CD8-positive, alpha-beta memory T cell (primary cell): ENCODE results near the gene RBM17. TPM values are rescaled to one million over a fixed set of nuclear protein-coding genes. Genes with fewer than 3 reads are reported as not detected.

ENCODE experiments used
- CTCF ChIA-PET: fragments of 350-600 bp; sonication (Branson Sonifier 250); formaldehyde crosslinking; loops from one replicate; lab custom pipeline; 2021; ENCODE audit warnings: antibody characterized with exemption; lab: Charles Lee
- POLR2A ChIA-PET: fragments of 350-600 bp; sonication (Branson Sonifier 250); formaldehyde crosslinking; loops from one replicate; lab custom pipeline; 2021; ENCODE audit warnings: antibody characterized with exemption; lab: Charles Lee
- DNase-seq, 5 donors: peaks; one replicate each; pipeline versions ENCODE4 v3.0.0 to v3.0.0-alpha.2; 2020 to 2022; ENCODE audit warnings: mixed read lengths in 1 of 5
- H3K27ac ChIP-seq: one replicate; pipeline ENCODE4 v1.7.0; 2013; ENCODE audit warnings: low read depth, mild to moderate bottlenecking, low read length, moderate library complexity
- H3K27me3 ChIP-seq: 2 replicates; pipeline ENCODE4 v1.7.0; 2013; ENCODE audit warnings: low read length, mild to moderate bottlenecking; ENCODE audit not compliant: insufficient read depth, poor library complexity, severe bottlenecking
- H3K36me3 ChIP-seq: 2 replicates; pipeline ENCODE4 v1.7.0; 2013; ENCODE audit warnings: mild to moderate bottlenecking, low read length, moderate library complexity; ENCODE audit not compliant: insufficient read depth
- H3K4me1 ChIP-seq: 2 replicates; pipeline ENCODE4 v1.7.0; 2013; ENCODE audit warnings: mild to moderate bottlenecking, low read length, moderate library complexity; ENCODE audit not compliant: insufficient read depth
- H3K4me3 ChIP-seq: 2 replicates; pipeline ENCODE4 v1.7.0; 2013; ENCODE audit warnings: mild to moderate bottlenecking, low read length
- H3K9me3 ChIP-seq: 2 replicates; pipeline ENCODE4 v1.7.0; 2013; ENCODE audit warnings: mild to moderate bottlenecking, low read length
- H3K27ac Mint-ChIP-seq, 8 donors: one replicate each; pipeline ENCODE4 v1.8.0; 2020 to 2021; ENCODE audit warnings: mixed read lengths in 8 of 8, mild to moderate bottlenecking in 6 of 8, inconsistent platforms in 3 of 8, moderate library complexity in 3 of 8
- H3K27me3 Mint-ChIP-seq, 2 donors: one replicate each; pipeline ENCODE4 v1.8.0; 2020 to 2021; ENCODE audit warnings: mixed read lengths in 2 of 2, mild to moderate bottlenecking in 1 of 2, moderate library complexity in 1 of 2
- H3K36me3 Mint-ChIP-seq, 3 donors: one replicate each; pipeline ENCODE4 v1.8.0; 2020 to 2021; ENCODE audit warnings: mixed read lengths in 3 of 3, inconsistent platforms in 1 of 3, mild to moderate bottlenecking in 1 of 3
- H3K4me1 Mint-ChIP-seq, 3 donors: one replicate each; pipeline ENCODE4 v1.8.0; 2020 to 2021; ENCODE audit warnings: mixed read lengths in 3 of 3, inconsistent platforms in 1 of 3, mild to moderate bottlenecking in 1 of 3
- H3K4me3 Mint-ChIP-seq, 7 donors: one replicate each; pipeline ENCODE4 v1.8.0; 2020 to 2021; ENCODE audit warnings: mixed read lengths in 7 of 7, mild to moderate bottlenecking in 6 of 7, moderate library complexity in 4 of 7, inconsistent platforms in 2 of 7
- H3K9me3 Mint-ChIP-seq, 5 donors: one replicate each; pipeline ENCODE4 v1.8.0; 2020 to 2022; ENCODE audit warnings: mixed read lengths in 5 of 5, mild to moderate bottlenecking in 3 of 5, moderate library complexity in 2 of 5, inconsistent platforms in 1 of 5
- polyA plus RNA-seq: library from polyadenylated mRNA; unstranded; fragments of 300-500 nt; fragmentation: Illumina TruSeq; gene quantifications from one replicate; pipeline ENCODE4 v1.2.3, GENCODE V29; 2021
- total RNA-seq, 2 experiments: library from RNA; stranded (reverse); gene quantifications; one replicate each; pipeline ENCODE4 v1.2.3, GENCODE V29; 2021

Gene RBM17
- total and polyA plus RNA-seq, 3 experiments from 2014 or later: 91.8 to 282 (median 269) TPM

DNA sequence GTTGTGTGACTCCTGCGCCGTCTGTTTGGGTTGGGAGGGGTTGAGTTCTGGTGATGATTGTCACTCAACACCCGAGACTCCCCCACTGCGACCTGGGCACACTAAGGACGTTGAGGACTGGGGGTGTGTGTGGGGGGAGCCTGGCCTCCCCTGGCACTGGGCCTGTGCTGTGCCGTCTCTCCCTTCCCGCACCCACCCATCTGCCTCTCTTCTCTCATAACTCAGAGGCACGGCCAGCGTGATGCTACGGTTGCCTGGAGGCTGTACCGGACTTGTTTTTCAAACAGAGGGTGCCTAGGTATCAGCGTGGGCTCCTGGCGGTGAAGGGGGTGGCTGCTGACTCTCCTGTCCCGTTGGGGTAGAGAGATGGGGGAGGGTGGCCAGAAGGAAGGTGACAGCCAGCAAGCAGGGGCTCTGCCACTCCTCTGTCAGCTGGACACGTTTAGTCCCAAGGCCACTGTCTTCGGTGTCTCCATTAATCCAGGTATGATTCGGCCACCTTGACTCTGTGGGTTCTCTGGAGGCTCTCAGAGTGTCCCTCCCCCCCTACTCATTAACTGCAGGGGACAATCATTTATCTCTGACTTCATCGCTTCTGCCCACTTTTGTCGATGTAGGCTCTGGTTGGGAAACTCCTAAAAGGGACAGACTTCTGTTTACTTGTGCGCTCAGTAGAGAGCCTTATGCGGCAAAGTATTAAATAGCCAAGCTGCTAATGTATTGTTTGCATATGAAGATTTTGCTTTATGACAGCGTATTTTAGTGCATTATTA is 57.4 kb downstream of the RBM17 start:
- peaks cover 42% of the 10 kb centered on the region for H3K4me1 ChIP-seq
- CTCF ChIA-PET: interaction anchor here (0.9 to 6.2 kb wide), 4 partner anchors 8 to 257 kb away, joined by 3 to 34 read pairs (median 7); partner anchors contain the start of gene PFKFB3
- Mint-ChIP-seq H3K36me3 (peaks cover 0 to 5% (median 2%) of the 10 kb centered on the region in 3 donors), H3K27me3 (peaks cover 0 to 4% of the 10 kb centered on the region in 2 donors), H3K27ac (peak overlapping the region in 7 of 8 donors; percentile 41 to 95 (median 78)), H3K4me3 (peak overlapping the region; percentile 73 to 92 (median 83)), H3K4me1 (peaks cover 55 to 65% (median 55%) of the 10 kb centered on the region in 3 donors), H3K9me3 (no peaks in the 10 kb centered on the region)
- POLR2A ChIA-PET: interaction anchor here (0.5 kb wide), 1 partner anchor 59 kb away, joined by 3 read pairs; no protein-coding TSS in a partner anchor
- no peaks in the 10 kb centered on the region for H3K9me3 ChIP-seq
- peak in 1 of 5 donors; percentile 46 for DNase-seq
- no peaks in the 10 kb centered on the region for H3K27me3 ChIP-seq
- no peaks in the 10 kb centered on the region for H3K36me3 ChIP-seq
- no peak overlapping the region for H3K27ac ChIP-seq
- peak overlapping the region; percentile 74 for H3K4me3 ChIP-seq

GRCh38 chr10:6146921-6147320 is 58.1 kb downstream of the RBM17 start:
- Histone ChIP-seq H3K27me3 (no peaks in the 10 kb centered on the region), H3K4me3 (no peak overlapping the region), H3K27ac (no peak overlapping the region), H3K4me1 (peaks cover 44% of the 10 kb centered on the region), H3K9me3 (no peaks in the 10 kb centered on the region), H3K36me3 (no peaks in the 10 kb centered on the region)
- peak overlapping the region; percentile 73 to 92 (median 83) for H3K4me3 Mint-ChIP-seq
- peak in 1 of 5 donors; percentile 44 for DNase-seq
- H3K4me1 Mint-ChIP-seq: peaks cover 52 to 65% (median 53%) of the 10 kb centered on the region in 3 donors
- H3K36me3 Mint-ChIP-seq: peaks cover 0 to 5% (median 0%) of the 10 kb centered on the region in 3 donors
- H3K27me3 Mint-ChIP-seq: no peaks in the 10 kb centered on the region
- CTCF ChIA-PET: interaction anchor here (0.9 to 6.2 kb wide), 5 partner anchors 9 to 56 kb away, joined by 3 to 34 read pairs (median 4); partner anchors contain the start of gene PFKFB3
- H3K27ac Mint-ChIP-seq: peak overlapping the region in 4 of 8 donors; percentile 33 to 83 (median 66)
- H3K9me3 Mint-ChIP-seq: no peaks in the 10 kb centered on the region
- POLR2A ChIA-PET: interaction anchor here (0.5 kb wide), 1 partner anchor 59 kb away, joined by 3 read pairs; no protein-coding TSS in a partner anchor

GRCh38 chr10:6148251-6148701 is 59.4 kb downstream of the RBM17 start:
- ChIA-PET CTCF (interaction anchor here (0.9 to 6.2 kb wide), 8 partner anchors 10 to 62 kb away, joined by 3 to 34 read pairs (median 4); partner anchors contain the start of gene PFKFB3), POLR2A (interaction anchor here (0.9 kb wide), 1 partner anchor 10 kb away, joined by 3 read pairs; no protein-coding TSS in a partner anchor)
- Histone ChIP-seq H3K27me3 (no peaks in the 10 kb centered on the region), H3K4me3 (no peak overlapping the region), H3K4me1 (peaks cover 39% of the 10 kb centered on the region), H3K27ac (no peak overlapping the region), H3K36me3 (no peaks in the 10 kb centered on the region), H3K9me3 (no peaks in the 10 kb centered on the region)
- DNase-seq: peak in 1 of 5 donors; percentile 44
- Mint-ChIP-seq H3K9me3 (no peaks in the 10 kb centered on the region), H3K4me1 (peaks cover 49 to 67% (median 50%) of the 10 kb centered on the region in 3 donors), H3K27ac (peak overlapping the region in 7 of 8 donors; percentile 5 to 78 (median 55)), H3K27me3 (no peaks in the 10 kb centered on the region), H3K4me3 (peak overlapping the region in 4 of 7 donors; percentile 2 to 50 (median 26)), H3K36me3 (peaks cover 0 to 6% (median 2%) of the 10 kb centered on the region in 3 donors)

GRCh38 chr10:6148908-6149307 is 60.1 kb downstream of the RBM17 start:
- Mint-ChIP-seq H3K4me3 (peak overlapping the region in 1 of 7 donors; percentile 50), H3K27ac (peak overlapping the region in 6 of 8 donors; percentile 5 to 68 (median 35))

GRCh38 chr10:6151087-6151977 is 62.5 kb downstream of the RBM17 start:
- Mint-ChIP-seq H3K27ac (peak overlapping the region in 7 of 8 donors; percentile 13 to 89 (median 73)), H3K36me3 (peaks cover 0 to 7% (median 5%) of the 10 kb centered on the region in 3 donors), H3K9me3 (no peaks in the 10 kb centered on the region), H3K4me1 (peaks cover 43 to 60% (median 44%) of the 10 kb centered on the region in 3 donors), H3K27me3 (no peaks in the 10 kb centered on the region), H3K4me3 (peak overlapping the region in 6 of 7 donors; percentile 43 to 75 (median 48))
- Histone ChIP-seq H3K27ac (no peak overlapping the region), H3K36me3 (no peaks in the 10 kb centered on the region), H3K4me1 (peaks cover 25% of the 10 kb centered on the region), H3K9me3 (no peaks in the 10 kb centered on the region), H3K4me3 (peak overlapping the region; percentile 34), H3K27me3 (no peaks in the 10 kb centered on the region)
- ChIA-PET CTCF (interaction anchor here (0.8 to 6.2 kb wide), 14 partner anchors 9 to 255 kb away, joined by 3 to 34 read pairs (median 6); partner anchors contain the start of gene PFKFB3), POLR2A (no interaction called here)
- DNase-seq: peak in 4 of 5 donors; percentile 26 to 59 (median 50)

More at GRCh38 chr10:6148908-6149307, 60.1 kb downstream of the RBM17 start:
- Histone ChIP-seq H3K27ac (no peak overlapping the region), H3K4me3 (no peak overlapping the region), H3K36me3 (no peaks in the 10 kb centered on the region), H3K27me3 (no peaks in the 10 kb centered on the region), H3K9me3 (no peaks in the 10 kb centered on the region), H3K4me1 (peaks cover 38% of the 10 kb centered on the region)
- Mint-ChIP-seq H3K27me3 (no peaks in the 10 kb centered on the region), H3K36me3 (peaks cover 0 to 6% (median 3%) of the 10 kb centered on the region in 3 donors), H3K9me3 (no peaks in the 10 kb centered on the region), H3K4me1 (peaks cover 49 to 69% (median 49%) of the 10 kb centered on the region in 3 donors)
- DNase-seq: peak in 1 of 5 donors; percentile 56
- CTCF ChIA-PET: interaction anchor here (0.9 to 6.2 kb wide), 6 partner anchors 11 to 53 kb away, joined by 3 to 34 read pairs (median 4); partner anchors contain the start of gene PFKFB3
- POLR2A ChIA-PET: no interaction called here

DNA sequence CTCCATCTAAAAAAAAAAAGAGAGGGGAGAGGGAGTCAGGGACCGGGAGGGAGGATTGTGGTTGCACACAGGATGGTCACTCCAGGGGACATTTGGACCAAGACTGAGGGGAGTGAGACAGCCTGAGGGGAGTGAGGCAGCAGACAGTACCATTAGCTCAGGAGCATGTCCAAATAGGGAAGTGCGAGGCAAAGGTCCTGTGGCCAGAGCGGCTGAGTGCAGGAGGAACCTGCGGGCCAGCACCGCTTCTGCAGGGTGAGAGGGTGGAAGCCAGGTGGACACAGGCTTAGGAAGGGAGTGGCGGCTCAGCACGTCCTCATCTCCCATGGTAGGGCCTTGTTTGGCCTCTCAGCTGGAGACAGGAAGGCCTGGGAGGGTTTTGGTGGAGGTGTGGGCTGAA is 65.0 kb downstream of the RBM17 start:
- no peak overlapping the region for H3K4me3 ChIP-seq
- Mint-ChIP-seq H3K36me3 (peaks cover 0 to 7% (median 1%) of the 10 kb centered on the region in 3 donors), H3K27me3 (no peaks in the 10 kb centered on the region), H3K9me3 (no peaks in the 10 kb centered on the region), H3K27ac (peak overlapping the region in 1 of 8 donors; percentile 33), H3K4me1 (peaks cover 21 to 36% (median 21%) of the 10 kb centered on the region in 3 donors), H3K4me3 (no peak overlapping the region)
- no peaks in the 10 kb centered on the region for H3K27me3 ChIP-seq
- H3K9me3 ChIP-seq: no peaks in the 10 kb centered on the region
- H3K36me3 ChIP-seq: no peaks in the 10 kb centered on the region
- ChIA-PET POLR2A (interaction anchor here (0.5 kb wide), 1 partner anchor 12 kb away, joined by 3 read pairs; no protein-coding TSS in a partner anchor), CTCF (interaction anchor here (2.0 to 5.5 kb wide), 3 partner anchors 19 to 247 kb away, joined by 5 to 22 read pairs (median 17); no protein-coding TSS in a partner anchor)
- H3K4me1 ChIP-seq: peaks cover 16% of the 10 kb centered on the region
- H3K27ac ChIP-seq: no peak overlapping the region
- no peak for DNase-seq

DNA sequence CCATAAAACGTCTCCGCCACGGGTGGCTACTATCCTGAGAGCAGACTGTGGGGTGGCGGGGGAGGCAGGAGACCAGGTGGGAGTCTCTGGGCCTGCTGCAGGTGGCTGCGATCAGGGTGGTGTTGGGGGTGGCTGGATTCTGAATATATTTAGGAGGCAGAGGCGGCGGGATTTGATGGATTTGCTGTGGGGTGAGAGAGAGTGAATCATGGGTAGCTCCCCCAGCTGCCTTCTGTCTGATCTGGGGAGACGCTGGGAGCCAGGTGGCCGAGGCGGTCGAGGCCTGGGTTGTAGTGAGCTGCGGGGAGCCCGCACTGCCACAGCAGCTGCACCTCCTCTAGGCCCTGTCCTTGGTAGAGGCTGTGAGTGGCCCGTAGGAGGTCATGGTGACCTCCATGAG is 65.7 kb downstream of the RBM17 start:
- Histone ChIP-seq H3K27me3 (no peaks in the 10 kb centered on the region), H3K4me1 (peaks cover 16% of the 10 kb centered on the region), H3K27ac (no peak overlapping the region), H3K9me3 (no peaks in the 10 kb centered on the region), H3K4me3 (no peak overlapping the region), H3K36me3 (no peaks in the 10 kb centered on the region)
- ChIA-PET CTCF (interaction anchor here (0.8 to 2.0 kb wide), 2 partner anchors 18 to 247 kb away, joined by 3 to 5 read pairs; no protein-coding TSS in a partner anchor), POLR2A (no interaction called here)
- peaks cover 0 to 7% (median 1%) of the 10 kb centered on the region in 3 donors for H3K36me3 Mint-ChIP-seq
- H3K4me3 Mint-ChIP-seq: no peak overlapping the region
- peaks cover 17 to 31% (median 18%) of the 10 kb centered on the region in 3 donors for H3K4me1 Mint-ChIP-seq
- DNase-seq: peak in 1 of 5 donors; percentile 35
- H3K9me3 Mint-ChIP-seq: no peaks in the 10 kb centered on the region
- peak overlapping the region in 1 of 8 donors; percentile 36 for H3K27ac Mint-ChIP-seq
- peaks cover 0 to 1% of the 10 kb centered on the region in 2 donors for H3K27me3 Mint-ChIP-seq
